ENCODE measurements around the gene ABAT.

ABAT gene

GRCh38 chr16:8819411-8820034 lies 145.1 kb downstream of the ABAT start:
- DNase-seq: no peak

DNA sequence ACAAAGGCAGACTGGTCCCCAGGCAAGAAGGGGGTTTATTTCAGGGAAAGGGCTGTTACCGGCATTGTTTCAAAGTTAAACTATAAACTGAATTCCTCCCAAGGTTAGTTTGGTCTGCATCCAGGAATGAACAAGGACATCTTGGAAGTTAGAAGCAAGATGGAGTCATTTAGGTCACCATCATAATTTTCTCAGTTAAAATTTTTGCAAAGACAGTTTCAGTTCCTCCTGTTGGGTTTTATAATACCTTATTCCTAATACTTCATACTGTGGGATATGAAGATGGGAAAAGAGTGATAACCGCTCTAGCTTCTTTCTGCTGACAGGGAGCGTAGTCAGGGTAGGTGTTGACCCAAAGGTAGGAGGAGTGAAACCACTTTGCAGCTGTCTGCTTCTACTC lies 148.0 kb downstream of the ABAT start:
- DNase-seq: no peak

- no peak for DNase-seq
These were observed 152.0 kb downstream of the ABAT start for GRCh38 chr16:8826278-8826879.

GRCh38 chr16:8828541-8829165 lies 154.2 kb downstream of the ABAT start:
- no peak for DNase-seq

- no peak for DNase-seq
These were observed 157.0 kb downstream of the ABAT start for GRCh38 chr16:8831450-8831849.

- no peak for DNase-seq
These were observed 157.7 kb downstream of the ABAT start for GRCh38 chr16:8831871-8832716.

DNA sequence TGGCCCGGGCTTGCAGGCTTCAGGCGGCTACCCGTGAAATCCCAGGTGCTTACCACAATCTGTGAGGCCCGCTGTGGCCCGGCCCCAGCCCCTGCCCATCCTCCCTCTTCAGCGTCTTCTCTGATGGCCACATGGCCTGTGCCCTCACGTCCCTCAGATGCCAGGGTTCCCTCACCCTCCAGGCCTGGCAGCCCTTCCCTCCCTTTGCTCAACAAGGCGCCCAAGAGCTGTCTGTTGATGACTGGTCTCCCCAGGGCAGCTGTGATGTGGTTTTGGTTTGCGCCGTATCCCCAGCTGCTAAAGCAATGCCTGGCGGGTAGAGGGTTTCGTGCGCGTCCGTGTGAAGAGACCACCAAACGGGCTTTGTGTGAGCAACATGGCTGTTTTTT lies 158.3 kb downstream of the ABAT start:
- no peak for DNase-seq
